GM12801 (cell line): ENCODE data around the gene MT2A.

Experiments
- TF ChIP-seq, protein P1 (sequence below): IDR thresholded peaks from one replicate; pipeline ENCODE4 v1.5.1; 2011; ENCODE audit warnings: control low read depth; ENCODE audit not compliant: insufficient read length; ENCODE audit errors: extremely low read depth

Gene MT2A

DNA sequence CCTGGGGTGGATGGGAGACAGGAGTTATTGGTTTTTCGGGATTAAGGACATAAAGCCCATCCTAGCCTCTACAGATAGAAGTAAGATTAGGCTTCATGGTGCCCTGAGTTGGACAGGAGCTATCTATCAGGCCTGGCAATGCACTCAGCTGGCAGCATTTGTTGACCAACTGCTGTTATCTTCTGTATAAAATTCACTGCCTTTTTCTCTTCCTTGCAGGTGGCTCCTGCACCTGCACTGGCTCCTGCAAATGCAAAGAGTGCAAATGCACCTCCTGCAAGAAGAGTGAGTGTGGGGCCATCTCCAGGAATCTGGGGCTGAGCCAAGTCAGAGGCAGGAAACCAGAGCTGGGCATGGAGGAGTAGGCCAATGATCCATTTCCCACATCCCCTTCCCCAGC lies 30.7 kb downstream of the MT2A start:
- TF ChIP-seq, protein P1, sequence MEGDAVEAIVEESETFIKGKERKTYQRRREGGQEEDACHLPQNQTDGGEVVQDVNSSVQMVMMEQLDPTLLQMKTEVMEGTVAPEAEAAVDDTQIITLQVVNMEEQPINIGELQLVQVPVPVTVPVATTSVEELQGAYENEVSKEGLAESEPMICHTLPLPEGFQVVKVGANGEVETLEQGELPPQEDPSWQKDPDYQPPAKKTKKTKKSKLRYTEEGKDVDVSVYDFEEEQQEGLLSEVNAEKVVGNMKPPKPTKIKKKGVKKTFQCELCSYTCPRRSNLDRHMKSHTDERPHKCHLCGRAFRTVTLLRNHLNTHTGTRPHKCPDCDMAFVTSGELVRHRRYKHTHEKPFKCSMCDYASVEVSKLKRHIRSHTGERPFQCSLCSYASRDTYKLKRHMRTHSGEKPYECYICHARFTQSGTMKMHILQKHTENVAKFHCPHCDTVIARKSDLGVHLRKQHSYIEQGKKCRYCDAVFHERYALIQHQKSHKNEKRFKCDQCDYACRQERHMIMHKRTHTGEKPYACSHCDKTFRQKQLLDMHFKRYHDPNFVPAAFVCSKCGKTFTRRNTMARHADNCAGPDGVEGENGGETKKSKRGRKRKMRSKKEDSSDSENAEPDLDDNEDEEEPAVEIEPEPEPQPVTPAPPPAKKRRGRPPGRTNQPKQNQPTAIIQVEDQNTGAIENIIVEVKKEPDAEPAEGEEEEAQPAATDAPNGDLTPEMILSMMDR = no peak

DNA sequence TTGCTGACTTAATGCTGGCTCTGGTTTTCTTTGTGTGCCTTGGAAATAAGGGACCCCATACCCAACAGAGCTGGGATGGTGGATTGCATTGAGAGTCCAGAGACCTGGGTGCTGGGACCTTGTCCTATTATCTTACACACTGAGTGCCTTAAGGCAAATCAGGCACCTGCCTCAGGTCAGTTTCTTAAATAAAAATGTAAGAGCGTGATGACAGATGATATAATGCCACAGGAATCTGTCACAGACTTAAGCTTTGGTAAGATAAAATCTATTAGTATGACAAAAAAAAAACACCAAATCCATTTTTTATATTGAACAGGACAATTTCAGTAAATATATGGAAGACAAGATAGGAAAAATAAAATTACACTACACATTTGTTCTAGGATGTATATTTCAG lies 31.7 kb downstream of the MT2A start:
- TF ChIP-seq, protein P1 = no peak

DNA sequence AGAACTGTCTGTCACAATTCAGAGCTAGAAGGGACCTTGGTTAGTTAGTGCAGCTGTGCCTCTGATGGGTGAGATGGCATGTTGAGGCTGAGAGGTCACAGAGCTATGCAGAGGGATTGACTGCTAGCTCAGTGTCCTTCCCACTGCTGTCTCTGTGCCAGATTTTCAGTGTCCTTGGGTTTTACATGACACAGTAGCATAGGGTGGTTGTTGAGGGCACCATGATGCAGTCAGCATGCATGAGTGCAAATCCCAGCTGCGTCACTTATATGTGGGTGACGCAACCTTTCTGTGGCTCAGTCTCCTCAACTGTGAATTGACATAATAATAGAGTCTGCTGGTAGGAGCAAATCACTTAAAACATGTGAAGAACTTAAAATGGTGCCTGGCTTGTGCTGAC lies 32.8 kb downstream of the MT2A start:
- TF ChIP-seq, protein P1 = no peak

DNA sequence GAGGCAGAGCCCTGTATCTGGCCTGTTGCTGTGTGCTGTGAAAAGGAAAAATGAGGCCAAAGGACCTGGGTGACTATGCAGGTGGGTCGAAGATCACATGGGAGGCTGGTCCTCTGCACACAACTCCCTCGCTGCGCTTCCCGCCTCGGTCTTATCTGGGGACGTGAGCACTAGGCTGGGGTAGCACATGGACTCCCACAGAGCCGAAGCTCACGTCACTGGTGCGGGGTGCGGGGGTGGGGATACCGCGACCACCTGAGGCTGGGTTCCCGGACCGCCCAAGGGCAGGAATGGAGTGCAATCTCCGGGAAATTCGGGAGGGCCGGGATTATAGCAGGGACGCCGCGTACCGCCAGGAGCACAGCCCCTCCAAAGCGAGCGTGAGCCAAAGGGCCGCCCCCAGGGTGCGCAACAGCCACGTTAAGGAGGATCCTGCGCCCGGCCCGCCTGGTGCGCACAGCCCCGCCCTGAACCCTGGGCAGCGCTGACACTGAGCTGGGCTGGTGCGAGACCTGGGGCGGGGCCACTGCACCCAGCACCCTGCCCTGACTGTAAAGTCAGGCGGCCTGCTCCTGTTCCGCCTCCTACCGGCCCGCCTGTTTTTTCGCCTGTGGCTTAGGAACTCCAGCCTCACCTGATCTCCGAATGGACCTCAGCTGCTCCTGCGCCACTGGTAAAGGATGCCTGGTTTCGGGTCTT lies 34.8 kb downstream of the MT2A start:
- TF ChIP-seq, protein P1 = no peak

DNA sequence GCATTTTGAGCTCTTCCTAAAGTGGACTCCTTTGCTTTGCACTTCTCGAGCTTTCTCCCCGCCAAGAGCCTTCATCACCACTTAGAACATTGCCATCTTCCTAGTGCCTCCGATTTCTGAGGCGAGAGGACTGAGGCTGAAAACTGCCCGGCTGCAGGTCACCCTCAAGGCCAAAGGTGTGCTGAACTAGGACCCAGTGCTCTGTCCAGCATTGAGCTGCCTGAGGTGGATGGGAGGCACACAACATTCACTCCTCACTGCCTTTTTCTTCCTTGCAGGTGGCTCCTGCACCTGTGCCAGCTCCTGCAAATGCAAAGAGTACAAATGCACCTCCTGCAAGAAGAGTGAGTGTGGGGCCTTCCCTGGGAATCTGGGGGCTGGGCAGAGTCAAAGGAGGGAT lies 35.4 kb downstream of the MT2A start:
- TF ChIP-seq, protein P1 = no peak

DNA sequence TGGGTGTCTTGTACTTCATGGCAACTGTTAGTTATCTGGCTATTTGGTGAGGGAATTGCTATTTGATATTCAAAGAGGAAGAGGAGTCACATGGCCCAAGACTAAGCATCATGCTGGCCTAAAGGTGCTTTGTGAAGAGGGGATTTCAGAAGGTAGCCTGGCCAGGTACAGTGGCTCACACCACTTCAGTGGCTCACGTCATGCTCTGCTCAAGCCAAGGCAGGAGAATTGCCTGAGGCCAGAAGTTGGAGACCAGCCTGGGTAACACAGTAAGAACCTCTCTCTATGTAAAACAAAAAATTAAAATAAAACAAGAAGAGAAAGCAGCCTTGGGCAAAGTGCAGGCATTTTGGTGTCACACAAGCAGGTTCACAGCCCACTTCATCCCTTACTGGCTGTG lies 36.9 kb downstream of the MT2A start:
- TF ChIP-seq, protein P1 = no peak

DNA sequence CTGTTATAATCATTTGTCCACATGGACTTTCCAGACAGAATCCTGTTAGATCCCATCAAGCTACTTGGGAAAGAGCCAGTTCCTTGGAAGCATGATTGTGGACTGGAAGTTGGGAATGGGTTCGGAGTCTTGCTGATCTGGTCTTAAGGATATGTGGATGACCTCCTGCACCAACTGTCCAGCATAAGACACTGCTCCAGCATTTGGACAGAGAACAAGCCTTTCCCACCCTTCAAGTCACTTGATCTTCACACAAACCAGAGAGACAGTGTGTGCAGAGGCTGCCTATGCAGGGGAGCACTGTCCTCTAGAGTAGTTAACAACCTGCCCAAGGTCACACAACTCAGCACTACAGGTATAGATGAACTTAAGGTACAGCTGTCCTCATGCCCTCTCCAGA lies 37.5 kb downstream of the MT2A start:
- TF ChIP-seq, protein P1 = no peak
